Sigmoid colon (tissue), 7 donors: ENCODE results near the gene ETF1. TPM values are rescaled to one million over a fixed set of nuclear protein-coding genes. Genes with fewer than 3 reads are reported as not detected.
A peak's percentile ranks its signal among the peaks of the same experiment; 100 is the strongest.

ENCODE experiments used
- DNase-seq: peaks from one replicate; pipeline ENCODE4 v3.0.0-alpha.2; 2019
- H3K27ac ChIP-seq, 4 donors: fragments of 200-600 bp; sonication (generic); one replicate each; pipeline ENCODE4 v1.5.1; 2016 to 2019; ENCODE audit warnings: mild to moderate bottlenecking in 1 of 4
- H3K27me3 ChIP-seq, 3 donors: fragments of 200-600 bp; sonication (generic); one replicate each; pipeline ENCODE4 v1.5.1; 2019; ENCODE audit warnings: mild to moderate bottlenecking in 1 of 3
- H3K36me3 ChIP-seq, 4 donors: fragments of 200-600 bp; sonication (generic); one replicate each; pipeline ENCODE4 v1.5.1; 2016 to 2019
- H3K4me1 ChIP-seq, 4 donors: fragments of 200-600 bp; sonication (generic); one replicate each; pipeline ENCODE4 v1.5.1; 2017 to 2019
- H3K4me3 ChIP-seq, 4 donors: fragments of 200-600 bp; sonication (generic); one replicate each; pipeline ENCODE4 v1.5.1; 2017 to 2019; ENCODE audit warnings: mild to moderate bottlenecking in 2 of 4, moderate library complexity in 1 of 4
- H3K9me3 ChIP-seq, 4 donors: fragments of 200-600 bp in 3 of 4; sonication (generic) in 3 of 4; one replicate each; pipeline versions ENCODE4 v1.5.1 to v1.6.1; 2013 to 2019
- EP300 ChIP-seq, 4 donors: sonication (generic); formaldehyde crosslinking; IDR thresholded peaks; one replicate each; pipeline ENCODE4 v1.6.1; 2017; ENCODE audit warnings: antibody characterized with exemption in 4 of 4
- POLR2A ChIP-seq, 2 donors: fragments of 450-650 bp; IDR thresholded peaks; one replicate each; pipeline ENCODE4 v1.6.1; 2016; ENCODE audit warnings: antibody characterized with exemption in 2 of 2, mild to moderate bottlenecking in 2 of 2, moderate library complexity in 2 of 2
- POLR2AphosphoS5 ChIP-seq, 4 donors: sonication (generic); formaldehyde crosslinking; IDR thresholded peaks; one replicate each; pipeline ENCODE4 v1.6.1; 2017; ENCODE audit warnings: antibody characterized with exemption in 4 of 4
- WGBS, 2 donors: extraction: QIAGEN DNeasy Blood & Tissue Kit; methylation state at CpG; one replicate each; pipeline ENCODE4 v1.1.7; 2013; 5-methylcytosine and 5-hydroxymethylcytosine counted together
- intact Hi-C: fragments of 100-400 bp; cut with DNase I; formaldehyde crosslinking; loops from one replicate; pipeline ENCODE4 v1.15.1; 2023
- polyA plus RNA-seq, 3 donors: library from polyadenylated mRNA; stranded (reverse); fragments of 200-250 nt; gene quantifications; one replicate each; pipeline ENCODE4 v1.2.3, GENCODE V29; 2013
- total RNA-seq, 4 donors: library from RNA; depleted of rRNA; stranded (reverse); fragments of >200 nt; gene quantifications; one replicate each; pipeline ENCODE4 v1.1.0, GENCODE V29; 2016
- TF ChIP-seq, protein P1 (sequence below), 4 experiments: fragments of 450-650 bp in 3 of 4; fragments of 200-600 bp in 1 of 4; IDR thresholded peaks; one replicate each; pipeline ENCODE4 v1.5.1; 2016 to 2019; ENCODE audit warnings: antibody characterized with exemption in 4 of 4, mild to moderate bottlenecking in 3 of 4, moderate library complexity in 2 of 4
- donor health status: healthy with polysubstance abuse.
- donor health status: Bipolar disorder and iron deficiency.
- donor health status: healthy.

Gene ETF1
- total and polyA plus RNA-seq, 7 donors = 49.9 to 117 (median 67.0) TPM

DNA sequence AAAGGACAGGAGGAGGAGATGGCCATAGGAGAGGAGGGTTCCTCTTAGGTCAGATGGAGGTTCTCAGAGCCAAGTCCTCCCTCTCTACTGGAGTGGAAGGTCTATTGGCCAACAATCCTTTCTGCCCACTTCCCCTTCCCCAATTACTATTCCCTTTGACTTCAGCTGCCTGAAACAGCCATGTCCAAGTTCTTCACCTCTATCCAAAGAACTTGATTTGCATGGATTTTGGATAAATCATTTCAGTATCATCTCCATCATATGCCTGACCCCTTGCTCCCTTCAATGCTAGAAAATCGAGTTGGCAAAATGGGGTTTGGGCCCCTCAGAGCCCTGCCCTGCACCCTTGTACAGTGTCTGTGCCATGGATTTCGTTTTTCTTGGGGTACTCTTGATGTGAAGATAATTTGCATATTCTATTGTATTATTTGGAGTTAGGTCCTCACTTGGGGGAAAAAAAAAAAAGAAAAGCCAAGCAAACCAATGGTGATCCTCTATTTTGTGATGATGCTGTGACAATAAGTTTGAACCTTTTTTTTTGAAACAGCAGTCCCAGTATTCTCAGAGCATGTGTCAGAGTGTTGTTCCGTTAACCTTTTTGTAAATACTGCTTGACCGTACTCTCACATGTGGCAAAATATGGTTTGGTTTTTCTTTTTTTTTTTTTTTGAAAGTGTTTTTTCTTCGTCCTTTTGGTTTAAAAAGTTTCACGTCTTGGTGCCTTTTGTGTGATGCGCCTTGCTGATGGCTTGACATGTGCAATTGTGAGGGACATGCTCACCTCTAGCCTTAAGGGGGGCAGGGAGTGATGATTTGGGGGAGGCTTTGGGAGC lies 74.7 kb downstream of the ETF1 start:
- Histone ChIP-seq H3K36me3 (no peaks in the 10 kb centered on the region), H3K27ac (peak overlapping the region in 3 of 4 donors; percentile 3 to 99 (median 96)), H3K4me1 (peaks cover 0 to 30% (median 19%) of the 10 kb centered on the region in 4 donors), H3K9me3 (no peaks in the 10 kb centered on the region), H3K4me3 (peak overlapping the region in 2 of 4 donors; percentile 69 to 84), H3K27me3 (no peaks in the 10 kb centered on the region)
- intact Hi-C loops = no loop called here
- DNase-seq = no peak
- TF ChIP-seq POLR2AphosphoS5 (IDR thresholded peaks at IDR 0.05) (peak in 3 of 4 donors; percentile 5 to 35 (median 17)), EP300 (IDR thresholded peaks at IDR 0.05) (no peak)
- WGBS, 2 donors = 88 to 89% methylated on average over 7 of the region's 7 CpGs

DNA sequence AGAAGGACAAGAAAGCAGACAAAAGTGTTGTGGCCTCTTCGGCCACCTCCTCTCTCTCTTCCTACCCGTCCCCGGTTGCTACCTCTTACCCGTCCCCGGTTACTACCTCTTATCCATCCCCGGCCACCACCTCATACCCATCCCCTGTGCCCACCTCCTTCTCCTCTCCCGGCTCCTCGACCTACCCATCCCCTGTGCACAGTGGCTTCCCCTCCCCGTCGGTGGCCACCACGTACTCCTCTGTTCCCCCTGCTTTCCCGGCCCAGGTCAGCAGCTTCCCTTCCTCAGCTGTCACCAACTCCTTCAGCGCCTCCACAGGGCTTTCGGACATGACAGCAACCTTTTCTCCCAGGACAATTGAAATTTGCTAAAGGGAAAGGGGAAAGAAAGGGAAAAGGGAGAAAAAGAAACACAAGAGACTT lies 75.3 kb downstream of the ETF1 start:
- no peak for DNase-seq
- intact Hi-C loops = no loop called here
- Histone ChIP-seq H3K27me3 (no peaks in the 10 kb centered on the region), H3K9me3 (no peaks in the 10 kb centered on the region), H3K36me3 (no peaks in the 10 kb centered on the region), H3K27ac (peak overlapping the region in 3 of 4 donors; percentile 3 to 99 (median 96)), H3K4me3 (peak overlapping the region in 3 of 4 donors; percentile 69 to 86 (median 84)), H3K4me1 (peaks cover 0 to 32% (median 23%) of the 10 kb centered on the region in 4 donors)
- WGBS, 2 donors = 90 to 93% methylated on average over 14 of the region's 14 CpGs
- TF ChIP-seq POLR2A (IDR thresholded peaks at IDR 0.05) (no peak), POLR2AphosphoS5 (IDR thresholded peaks at IDR 0.05) (no peak), EP300 (IDR thresholded peaks at IDR 0.05) (no peak)
- TF ChIP-seq, protein P1, sequence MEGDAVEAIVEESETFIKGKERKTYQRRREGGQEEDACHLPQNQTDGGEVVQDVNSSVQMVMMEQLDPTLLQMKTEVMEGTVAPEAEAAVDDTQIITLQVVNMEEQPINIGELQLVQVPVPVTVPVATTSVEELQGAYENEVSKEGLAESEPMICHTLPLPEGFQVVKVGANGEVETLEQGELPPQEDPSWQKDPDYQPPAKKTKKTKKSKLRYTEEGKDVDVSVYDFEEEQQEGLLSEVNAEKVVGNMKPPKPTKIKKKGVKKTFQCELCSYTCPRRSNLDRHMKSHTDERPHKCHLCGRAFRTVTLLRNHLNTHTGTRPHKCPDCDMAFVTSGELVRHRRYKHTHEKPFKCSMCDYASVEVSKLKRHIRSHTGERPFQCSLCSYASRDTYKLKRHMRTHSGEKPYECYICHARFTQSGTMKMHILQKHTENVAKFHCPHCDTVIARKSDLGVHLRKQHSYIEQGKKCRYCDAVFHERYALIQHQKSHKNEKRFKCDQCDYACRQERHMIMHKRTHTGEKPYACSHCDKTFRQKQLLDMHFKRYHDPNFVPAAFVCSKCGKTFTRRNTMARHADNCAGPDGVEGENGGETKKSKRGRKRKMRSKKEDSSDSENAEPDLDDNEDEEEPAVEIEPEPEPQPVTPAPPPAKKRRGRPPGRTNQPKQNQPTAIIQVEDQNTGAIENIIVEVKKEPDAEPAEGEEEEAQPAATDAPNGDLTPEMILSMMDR (IDR thresholded peaks at IDR 0.05) = no peak

DNA sequence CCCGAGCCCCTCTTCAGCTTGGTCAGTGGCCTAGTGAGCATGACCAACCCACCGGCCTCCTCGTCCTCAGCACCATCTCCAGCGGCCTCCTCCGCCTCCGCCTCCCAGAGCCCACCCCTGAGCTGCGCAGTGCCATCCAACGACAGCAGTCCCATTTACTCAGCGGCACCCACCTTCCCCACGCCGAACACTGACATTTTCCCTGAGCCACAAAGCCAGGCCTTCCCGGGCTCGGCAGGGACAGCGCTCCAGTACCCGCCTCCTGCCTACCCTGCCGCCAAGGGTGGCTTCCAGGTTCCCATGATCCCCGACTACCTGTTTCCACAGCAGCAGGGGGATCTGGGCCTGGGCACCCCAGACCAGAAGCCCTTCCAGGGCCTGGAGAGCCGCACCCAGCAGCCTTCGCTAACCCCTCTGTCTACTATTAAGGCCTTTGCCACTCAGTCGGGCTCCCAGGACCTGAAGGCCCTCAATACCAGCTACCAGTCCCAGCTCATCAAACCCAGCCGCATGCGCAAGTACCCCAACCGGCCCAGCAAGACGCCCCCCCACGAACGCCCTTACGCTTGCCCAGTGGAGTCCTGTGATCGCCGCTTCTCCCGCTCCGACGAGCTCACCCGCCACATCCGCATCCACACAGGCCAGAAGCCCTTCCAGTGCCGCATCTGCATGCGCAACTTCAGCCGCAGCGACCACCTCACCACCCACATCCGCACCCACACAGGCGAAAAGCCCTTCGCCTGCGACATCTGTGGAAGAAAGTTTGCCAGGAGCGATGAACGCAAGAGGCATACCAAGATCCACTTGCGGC lies 75.9 kb downstream of the ETF1 start:
- TF ChIP-seq, protein P1 (IDR thresholded peaks at IDR 0.05) = no peak
- TF ChIP-seq POLR2AphosphoS5 (IDR thresholded peaks at IDR 0.05) = peak in 3 of 4 donors; percentile 7 to 57 (median 41)
- no peaks in the 10 kb centered on the region for H3K36me3 ChIP-seq
- DNase-seq = no peak
- intact Hi-C loops = no loop called here
- peak overlapping the region; percentile 62 to 86 (median 76) for H3K4me3 ChIP-seq
- H3K27ac ChIP-seq = peak overlapping the region in 3 of 4 donors; percentile 96 to 99 (median 97)
- no peaks in the 10 kb centered on the region for H3K27me3 ChIP-seq
- H3K9me3 ChIP-seq = no peaks in the 10 kb centered on the region
- H3K4me1 ChIP-seq = peaks cover 0 to 32% (median 23%) of the 10 kb centered on the region in 4 donors
- 94 to 95% methylated on average over 45 of the region's 45 CpGs for WGBS, 2 donors

DNA sequence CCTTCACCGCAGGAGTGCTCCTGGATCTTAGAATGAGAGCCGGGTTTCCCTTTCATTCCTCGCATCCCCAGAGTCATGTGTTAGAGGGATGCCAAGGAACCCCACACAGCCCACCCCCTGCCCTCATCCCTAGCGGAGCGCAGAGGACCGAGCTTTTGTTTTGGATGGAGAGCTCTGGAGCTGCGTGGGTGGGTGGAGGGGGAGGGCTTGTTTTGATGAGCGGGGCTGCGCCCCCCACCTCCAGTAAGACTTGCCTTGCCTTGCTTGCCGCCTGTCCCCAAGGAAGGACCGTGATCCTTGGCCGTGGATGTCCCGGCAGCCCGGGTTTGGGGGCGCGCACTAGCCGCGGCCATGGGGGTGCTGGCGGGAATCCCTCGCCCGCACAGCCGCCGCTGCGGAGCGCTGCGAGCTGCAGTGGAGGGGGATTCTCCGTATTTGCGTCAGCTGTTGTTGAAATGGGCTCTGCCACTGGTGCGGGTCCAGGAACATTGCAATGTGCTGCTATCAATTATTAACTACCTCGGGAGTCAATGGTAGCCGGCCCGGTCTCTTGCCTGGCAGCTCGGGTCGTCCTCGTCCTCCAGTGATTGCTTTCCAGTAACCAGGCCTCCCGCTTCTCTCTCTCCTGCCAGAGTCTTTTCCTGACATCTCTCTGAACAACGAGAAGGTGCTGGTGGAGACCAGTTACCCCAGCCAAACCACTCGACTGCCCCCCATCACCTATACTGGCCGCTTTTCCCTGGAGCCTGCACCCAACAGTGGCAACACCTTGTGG lies 76.7 kb downstream of the ETF1 start:
- 6 to 20% methylated on average over 39 of the region's 39 CpGs for WGBS, 2 donors
- H3K4me1 ChIP-seq = peaks cover 0 to 32% (median 24%) of the 10 kb centered on the region in 4 donors
- intact Hi-C loops = no loop called here
- no peak for TF ChIP-seq EP300 (IDR thresholded peaks at IDR 0.05)
- no peak for TF ChIP-seq POLR2A (IDR thresholded peaks at IDR 0.05)
- TF ChIP-seq, protein P1 (IDR thresholded peaks at IDR 0.05) = no peak
- peak in 3 of 4 donors; percentile 7 to 34 (median 21) for TF ChIP-seq POLR2AphosphoS5 (IDR thresholded peaks at IDR 0.05)
- H3K4me3 ChIP-seq = peak overlapping the region; percentile 62 to 86 (median 76)
- no peaks in the 10 kb centered on the region for H3K9me3 ChIP-seq
- no peak for DNase-seq
- no peaks in the 10 kb centered on the region for H3K27me3 ChIP-seq
- H3K27ac ChIP-seq = peak overlapping the region in 3 of 4 donors; percentile 96 to 99 (median 97)
- no peaks in the 10 kb centered on the region for H3K36me3 ChIP-seq
